GM12878 (cell line): ENCODE results near the gene CDC42BPB.

Experiments
- CEBPZ ChIP-seq: fragments of 150-350 bp; IDR thresholded peaks from 2 replicates; pipeline ENCODE4 v1.6.1; 2016; ENCODE audit warnings: low read depth, low read length
- CTCF ChIP-seq, 3 experiments: IDR thresholded peaks in 2 of 3; conservative IDR thresholded peaks in 1 of 3; 2 replicates each; pipeline ENCODE4 v1.5.1; 2011; ENCODE audit warnings: low read depth in 3 of 3, low read length in 3 of 3, mild to moderate bottlenecking in 3 of 3, control low read depth in 2 of 3, moderate library complexity in 2 of 3, inconsistent platforms in 1 of 3, mixed read lengths in 1 of 3; ENCODE audit not compliant: control insufficient read depth in 2 of 3, insufficient read depth in 1 of 3; ENCODE audit errors: extremely low read depth in 1 of 3
- ETV6 ChIP-seq, 2 experiments: fragments of 450-650 bp in 1 of 2; IDR thresholded peaks in 1 of 2; conservative IDR thresholded peaks in 1 of 2; 2 replicates each; pipeline ENCODE4 v1.6.1; 2014; ENCODE audit warnings: antibody characterized with exemption in 1 of 2, borderline replicate concordance in 1 of 2, low read depth in 1 of 2, mild to moderate bottlenecking in 1 of 2, moderate library complexity in 1 of 2
- NR2C2 ChIP-seq: IDR thresholded peaks from 2 replicates; pipeline ENCODE4 v1.6.1; 2011; ENCODE audit warnings: borderline replicate concordance, low read depth; ENCODE audit not compliant: control insufficient read depth, insufficient read length
- POLR2AphosphoS2 ChIP-seq: IDR thresholded peaks from 2 replicates; pipeline ENCODE4 v1.6.1; 2011; ENCODE audit warnings: low read depth, mild to moderate bottlenecking, low read length, improper control_type of control experiment, moderate library complexity
- REST ChIP-seq: IDR thresholded peaks from 2 replicates; pipeline ENCODE4 v1.6.1; 2012; ENCODE audit warnings: mild to moderate bottlenecking, low read depth, low read length
- ZBTB4 ChIP-seq: fragments of 450-650 bp; formaldehyde crosslinking; IDR thresholded peaks from 2 replicates; pipeline ENCODE4 v1.4.0; 2022; ENCODE audit warnings: mild to moderate bottlenecking, moderate library complexity

GRCh38 chr14:103029936-103030335 is 27.4 kb downstream of the CDC42BPB start:
- TF ChIP-seq POLR2AphosphoS2 = no peak
- no peak for TF ChIP-seq NR2C2
- TF ChIP-seq REST = no peak
- TF ChIP-seq CTCF (IDR thresholded peaks at IDR 0.05 in 2 of 3, conservative IDR thresholded peaks at IDR 0.05 in 1 of 3; ENCODE audit: control insufficient read depth in 2 of 3, extremely low read depth in 1 of 3, insufficient read depth in 1 of 3, low read depth in 3 of 3, low read length in 3 of 3) = no peak
- no peak for TF ChIP-seq ETV6 (conservative IDR thresholded peaks at IDR 0.05 in 1 of 2, IDR thresholded peaks at IDR 0.05 in 1 of 2; ENCODE audit: borderline replicate concordance in 1 of 2, low read depth in 1 of 2)
- TF ChIP-seq CEBPZ = no peak
- TF ChIP-seq ZBTB4 (CRISPR knock-in tag) = no peak
